Superior temporal gyrus (tissue), 1 donor: ENCODE data around the gene GNPTG.
"Not testable (repeated sequence)": the region's sequence is repeated elsewhere in the genome, so short reads cannot be mapped to it uniquely, and the experiment has no call there.

ENCODE experiments used
- DNase-seq: peaks from one replicate; pipeline ENCODE4 v3.0.0-alpha.2; 2016; ENCODE audit errors: extremely low spot score

The GNPTG gene

GRCh38 chr16:1319041-1319440 lies 32.7 kb upstream of the GNPTG start:
- no peak for DNase-seq

- no peak for DNase-seq
Measured at GRCh38 chr16:1320097-1320496, 31.6 kb upstream of the GNPTG start.

- no peak for DNase-seq
Measured at GRCh38 chr16:1320658-1321240, 31.0 kb upstream of the GNPTG start.

GRCh38 chr16:1322407-1322806 lies 29.3 kb upstream of the GNPTG start:
- DNase-seq, result no peak

GRCh38 chr16:1323296-1324239 lies 28.2 kb upstream of the GNPTG start:
- peak; percentile 71 for DNase-seq

- no peak for DNase-seq
Measured at GRCh38 chr16:1324286-1324826, 27.4 kb upstream of the GNPTG start.

GRCh38 chr16:1325261-1325660 lies 26.5 kb upstream of the GNPTG start:
- no peak for DNase-seq

- DNase-seq, result no peak
Measured at GRCh38 chr16:1325673-1326371, 25.9 kb upstream of the GNPTG start.

GRCh38 chr16:1326391-1326790 lies 25.3 kb upstream of the GNPTG start:
- DNase-seq, result no peak

GRCh38 chr16:1326946-1327618 lies 24.6 kb upstream of the GNPTG start:
- DNase-seq, result no peak

GRCh38 chr16:1327619-1327947 lies 24.1 kb upstream of the GNPTG start:
- no peak for DNase-seq

GRCh38 chr16:1328136-1328535 lies 23.6 kb upstream of the GNPTG start:
- not testable (repeated sequence) for DNase-seq

- DNase-seq, result not testable (repeated sequence)
Measured at GRCh38 chr16:1328961-1329360, 22.8 kb upstream of the GNPTG start.

- no peak for DNase-seq
Measured at GRCh38 chr16:1330260-1330914, 21.3 kb upstream of the GNPTG start.

GRCh38 chr16:1330931-1331711 lies 20.6 kb upstream of the GNPTG start:
- no peak for DNase-seq

GRCh38 chr16:1331712-1332617 lies 19.8 kb upstream of the GNPTG start:
- no peak for DNase-seq

GRCh38 chr16:1332618-1333148 lies 19.0 kb upstream of the GNPTG start:
- no peak for DNase-seq

- DNase-seq, result no peak
Measured at GRCh38 chr16:1333149-1333812, 18.4 kb upstream of the GNPTG start, which contains the start of gene BAIAP3. BAIAP3 (plus strand) TSS chr16:1333645; CDS start chr16:1338550, 4,905 bp downstream.
